Kidney glomerular epithelial cell (primary cell): ENCODE results near the gene SRD5A3.

ENCODE experiments used
- DNase-seq: peaks from one replicate; lab custom pipeline; 2025; lab: John Stamatoyannopoulos, UW

The SRD5A3 gene

DNA sequence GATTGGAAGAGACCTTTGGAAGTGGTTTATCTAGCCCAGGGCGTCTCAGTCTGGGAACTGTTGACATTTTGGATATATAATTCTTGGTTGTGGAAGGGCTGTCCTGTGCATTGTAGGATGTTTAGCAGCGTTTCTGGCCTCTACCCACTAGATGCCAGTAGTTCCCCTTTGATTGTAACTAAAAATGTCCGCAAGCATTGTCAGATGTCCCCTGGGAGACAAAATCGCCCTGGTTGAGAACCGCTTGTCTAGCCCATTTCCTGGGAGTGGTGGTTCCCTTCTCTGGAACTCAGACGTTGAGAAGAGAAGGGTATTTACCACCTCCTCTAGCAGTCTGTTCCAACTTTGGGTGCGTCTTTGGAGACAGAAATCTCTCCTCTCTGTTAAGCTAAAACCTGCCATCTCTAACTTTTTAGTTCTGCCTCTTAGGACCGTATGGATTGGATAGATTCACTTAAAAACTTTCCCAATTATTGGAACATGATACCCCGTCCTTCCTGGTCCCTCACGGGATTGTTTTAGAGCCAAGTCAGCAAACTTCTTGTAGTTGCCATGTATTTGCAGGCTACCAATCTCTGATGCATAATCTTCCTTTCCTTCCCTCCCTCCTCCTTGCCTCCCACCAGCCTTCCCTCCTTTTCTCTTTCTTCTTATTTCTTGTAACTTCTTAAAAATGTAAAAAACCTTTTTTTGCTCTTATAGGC, 63.6 kb downstream of the SRD5A3 start:
- no peak for DNase-seq

DNA sequence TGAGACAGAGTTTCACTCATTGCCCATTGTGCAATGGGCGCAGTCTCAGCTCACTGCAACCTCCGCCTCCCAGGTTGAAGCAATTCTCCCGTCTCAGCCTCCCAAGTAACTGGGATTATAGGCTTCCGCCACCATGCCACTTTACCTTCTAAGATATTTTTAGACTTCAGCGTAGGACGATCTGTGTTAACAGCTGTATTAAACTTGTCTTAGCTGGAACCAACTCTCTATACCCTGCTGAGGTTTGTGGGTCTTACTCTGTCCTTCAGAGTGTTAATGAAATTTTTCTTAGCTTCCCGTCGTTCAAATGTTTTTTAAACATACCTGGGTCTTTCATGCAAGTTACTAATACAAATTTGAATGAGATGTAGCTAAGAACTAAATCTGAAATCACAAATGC, 64.4 kb downstream of the SRD5A3 start:
- no peak for DNase-seq

DNA sequence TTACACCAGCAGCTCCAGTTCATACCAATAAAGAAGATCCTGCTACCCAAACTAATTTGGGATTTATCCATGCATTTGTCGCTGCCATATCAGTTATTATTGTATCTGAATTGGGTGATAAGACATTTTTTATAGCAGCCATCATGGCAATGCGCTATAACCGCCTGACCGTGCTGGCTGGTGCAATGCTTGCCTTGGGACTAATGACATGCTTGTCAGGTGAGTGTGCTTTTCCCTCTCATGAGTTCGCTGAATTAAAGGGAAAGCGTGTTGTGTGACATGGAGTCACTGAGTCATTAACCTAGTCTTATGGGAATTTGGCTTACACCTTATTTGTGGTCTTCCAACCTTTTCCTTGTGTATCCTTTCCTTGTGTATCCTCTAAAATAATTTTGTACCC, 65.6 kb downstream of the SRD5A3 start:
- DNase-seq: no peak

DNA sequence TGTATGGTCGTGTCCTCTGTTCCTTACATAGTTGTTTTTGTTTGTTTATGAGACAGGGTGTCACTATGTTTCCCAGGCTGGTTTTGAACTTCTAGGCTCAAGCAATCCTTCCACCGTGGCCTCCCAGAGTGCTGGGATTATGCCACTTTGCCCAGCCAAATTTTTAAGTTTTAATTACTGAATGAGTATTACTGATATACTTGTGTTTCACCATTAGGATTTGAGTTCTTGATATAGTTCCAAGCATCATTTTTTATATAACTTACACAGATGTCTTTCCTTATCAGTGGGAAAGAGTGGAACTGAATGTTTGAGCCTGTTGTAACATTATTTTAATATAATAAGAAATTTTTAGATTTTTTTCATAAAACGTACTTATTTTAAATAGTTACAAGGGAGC, 70.1 kb downstream of the SRD5A3 start:
- no peak for DNase-seq
